IMR-90 (cell line): ENCODE measurements around the gene ZFAND6. TPM values are rescaled to one million over a fixed set of nuclear protein-coding genes. Genes with fewer than 3 reads are reported as not detected.

ENCODE experiments used
- ATAC-seq: fragments of 200-7000 bp; cut with Tn5 transposase; 2 replicates; pipeline ENCODE4 v1.9.1; 2020; ENCODE audit warnings: low read depth, mild to moderate bottlenecking, moderate library complexity
- BruUV-seq: library from RNA; stranded (reverse); fragments of 400-500 nt; replicated peaks from 2 replicates; lab custom pipeline; 2021; lab: Mats Ljungman, UMichigan
- CTCF ChIA-PET: fragments of 300-600 bp; formaldehyde crosslinking; extraction: SDS; loops from one replicate; lab custom pipeline; 2021; ENCODE audit warnings: antibody characterized with exemption; lab: Yijun Ruan, JAX
- POLR2A ChIA-PET: fragments of 300-600 bp; sonication (Branson Sonifier 250); formaldehyde crosslinking; loops from one replicate; lab custom pipeline; 2022; ENCODE audit warnings: antibody characterized with exemption; ENCODE audit not compliant: unreplicated experiment; lab: Charles Lee
- DNase-seq: peaks from one replicate; pipeline ENCODE4 v3.0.0; 2013
- H2AFZ ChIP-seq: replicated peaks from 2 replicates; pipeline ENCODE3; 2013; ENCODE audit warnings: low read length, mild to moderate bottlenecking; ENCODE audit not compliant: poor library complexity
- H2AK5ac ChIP-seq: 2 replicates; pipeline ENCODE4 v1.6.1; 2013; ENCODE audit warnings: low read depth, low read length, inconsistent platforms
- H2AK9ac ChIP-seq: replicated peaks from 2 replicates; pipeline ENCODE3; 2013; ENCODE audit warnings: mild to moderate bottlenecking, low read depth, low read length, moderate library complexity; ENCODE audit not compliant: poor library complexity
- H2BK120ac ChIP-seq: 2 replicates; pipeline ENCODE4 v1.6.1; 2013; ENCODE audit warnings: low read depth, low read length, inconsistent platforms
- H2BK15ac ChIP-seq: 3 replicates; pipeline ENCODE4 v1.6.1; 2013; ENCODE audit warnings: low read depth, low read length, inconsistent platforms
- H2BK20ac ChIP-seq: 2 replicates; pipeline ENCODE4 v1.6.1; 2013; ENCODE audit warnings: low read depth, mild to moderate bottlenecking, inconsistent platforms, low read length, moderate library complexity
- H2BK5ac ChIP-seq: 2 replicates; pipeline ENCODE4 v1.6.1; 2013; ENCODE audit warnings: mild to moderate bottlenecking, low read depth, low read length, inconsistent platforms; ENCODE audit not compliant: poor library complexity, severe bottlenecking
- H3K14ac ChIP-seq: replicated peaks from 2 replicates; pipeline ENCODE4 v1.6.1; 2013; ENCODE audit warnings: low read depth, low read length, inconsistent platforms
- H3K18ac ChIP-seq: 2 replicates; pipeline ENCODE4 v1.6.1; 2013; ENCODE audit warnings: low read depth, low read length, control low read depth
- H3K23ac ChIP-seq: 2 replicates; pipeline ENCODE4 v1.6.1; 2013; ENCODE audit warnings: low read depth, low read length, inconsistent platforms
- H3K27ac ChIP-seq: 2 replicates; pipeline ENCODE4 v1.5.1; 2013; ENCODE audit warnings: mild to moderate bottlenecking, control low read depth, low read length; ENCODE audit not compliant: insufficient read depth
- H3K27me3 ChIP-seq: 2 replicates; pipeline ENCODE4 v1.6.1; 2013; ENCODE audit warnings: low read length; ENCODE audit not compliant: control insufficient read depth, insufficient read depth
- H3K36me3 ChIP-seq: 2 replicates; pipeline ENCODE4 v1.6.1; 2013; ENCODE audit warnings: low read length, mixed read lengths; ENCODE audit not compliant: control insufficient read depth, insufficient read depth
- H3K4ac ChIP-seq: 2 replicates; pipeline ENCODE4 v1.6.1; 2013; ENCODE audit warnings: low read depth, low read length, inconsistent platforms
- H3K4me1 ChIP-seq: 2 replicates; pipeline ENCODE4 v1.6.1; 2013; ENCODE audit warnings: low read length, mixed read lengths; ENCODE audit not compliant: control insufficient read depth, insufficient read depth
- H3K4me2 ChIP-seq: 2 replicates; pipeline ENCODE4 v1.6.1; 2013; ENCODE audit warnings: low read depth, mild to moderate bottlenecking, control low read depth, low read length, moderate library complexity
- H3K4me3 ChIP-seq: 2 replicates; pipeline ENCODE4 v1.5.1; 2013; ENCODE audit warnings: low read depth, mild to moderate bottlenecking, control low read depth, low read length, moderate library complexity; ENCODE audit not compliant: insufficient read depth
- H3K56ac ChIP-seq: 2 replicates; pipeline ENCODE4 v1.6.1; 2013; ENCODE audit warnings: low read length, inconsistent platforms; ENCODE audit not compliant: insufficient read depth; ENCODE audit errors: extremely low read depth
- H3K79me1 ChIP-seq, 2 experiments: 2 replicates each; pipeline ENCODE4 v1.6.1; 2013; ENCODE audit warnings: low read length in 2 of 2, inconsistent platforms in 1 of 2, low read depth in 1 of 2
- H3K9ac ChIP-seq: 2 replicates; pipeline ENCODE4 v1.6.1; 2013; ENCODE audit warnings: low read depth, low read length, control low read depth
- H3K9me1 ChIP-seq: 2 replicates; pipeline ENCODE4 v1.6.1; 2013; ENCODE audit warnings: low read length, inconsistent platforms; ENCODE audit not compliant: insufficient read depth
- H3K9me3 ChIP-seq: 2 replicates; pipeline ENCODE4 v1.6.1; 2013; ENCODE audit warnings: low read length; ENCODE audit not compliant: control insufficient read depth, insufficient read depth
- H4K20me1 ChIP-seq: 2 replicates; pipeline ENCODE4 v1.6.1; 2013; ENCODE audit warnings: low read length, inconsistent platforms; ENCODE audit not compliant: insufficient read depth
- H4K5ac ChIP-seq: 2 replicates; pipeline ENCODE4 v1.6.1; 2013; ENCODE audit warnings: mild to moderate bottlenecking, low read depth, low read length, control low read depth
- H4K8ac ChIP-seq, 2 experiments: 2 replicates each; pipeline ENCODE4 v1.6.1; 2013; ENCODE audit warnings: low read depth in 2 of 2, low read length in 2 of 2, control low read depth in 1 of 2, inconsistent platforms in 1 of 2
- H4K91ac ChIP-seq: 2 replicates; pipeline ENCODE4 v1.6.1; 2013; ENCODE audit warnings: low read depth, low read length, inconsistent platforms; ENCODE audit not compliant: insufficient read depth
- CHD1 ChIP-seq: IDR thresholded peaks from 2 replicates; pipeline ENCODE4 v1.6.1; 2012; ENCODE audit warnings: low read depth, low read length, improper control_type of control experiment
- RFX5 ChIP-seq: IDR thresholded peaks from 2 replicates; pipeline ENCODE4 v1.8.0; 2012; ENCODE audit warnings: low read depth, mild to moderate bottlenecking, low read length, moderate library complexity
- WGBS, 2 experiments: methylation state at CpG; one replicate each; pipeline versions ENCODE4 v1.1.5 to v1.1.7; 2013; ENCODE audit warnings: missing lambda C conversion rate in 2 of 2; ENCODE audit not compliant: insufficient read length in 1 of 2; ENCODE audit errors: extremely low coverage in 2 of 2; 5-methylcytosine and 5-hydroxymethylcytosine counted together
- dilution Hi-C: fragments of 300-500 bp; cut with HindIII; formaldehyde crosslinking; loops from one replicate; pipeline ENCODE4 v1.14.3; 2018; ENCODE audit warnings: low sequenced_read_pairs; ENCODE audit not compliant: unreplicated experiment
- in situ Hi-C: fragments of 300-500 bp; cut with MboI; formaldehyde crosslinking; loops from 3 replicates; pipeline ENCODE4 v1.14.3; 2019; ENCODE audit warnings: low sequenced_read_pairs, inconsistent platforms, mixed read lengths
- intact Hi-C: fragments of 100-400 bp; cut with micrococcal nuclease; formaldehyde crosslinking; loops from 2 replicates; pipeline ENCODE4 v1.10.0; 2022
- polyA plus RNA-seq, 3 experiments: library from polyadenylated mRNA; depleted of rRNA; stranded (reverse); fragments of >200 nt; gene quantifications; 2 replicates each; pipeline ENCODE4 v1.2.3, GENCODE V29; 2012; ENCODE audit warnings: low replicate concordance in 1 of 3
- total RNA-seq: library from RNA; depleted of rRNA; stranded (reverse); fragments of >200 nt; gene quantifications from 2 replicates; pipeline ENCODE4 v1.2.3, GENCODE V29; 2012

Gene ZFAND6
- total and polyA plus RNA-seq, 2 of the 4 experiments (the other 2 are of a cell fraction): 77.5 to 96.4 TPM

DNA sequence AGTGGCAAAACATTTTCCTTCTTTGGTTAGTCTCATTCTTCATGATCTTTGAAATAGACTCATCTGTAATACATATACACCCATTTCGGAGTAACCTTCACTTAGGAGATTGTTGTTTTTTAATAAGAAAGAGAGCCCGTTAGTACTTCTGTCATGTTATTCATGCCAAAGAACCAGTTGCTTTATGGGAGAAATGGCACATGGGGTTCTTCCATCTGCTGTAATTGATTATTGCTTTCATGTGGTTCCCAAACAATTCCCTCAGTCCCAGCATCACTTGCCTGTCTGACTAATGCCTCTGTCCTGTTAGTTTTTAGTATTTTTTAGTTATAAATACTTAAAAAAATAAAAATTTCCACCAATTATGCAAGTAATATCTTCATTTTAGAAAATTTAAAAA lies 59.5 kb downstream of the ZFAND6 start:
- Histone ChIP-seq H3K4ac (no peak overlapping the region), H2AK5ac (no peak overlapping the region), H3K9me3 (no peaks in the 10 kb centered on the region), H2BK15ac (no peak overlapping the region), H4K20me1 (peaks cover 13% of the 10 kb centered on the region; the same call in 1 of the 2 replicates), H3K18ac (no peak overlapping the region), H2AFZ (no peak overlapping the region), H2BK20ac (no peak overlapping the region), H3K23ac (no peak overlapping the region), H3K4me1 (peaks cover 4% of the 10 kb centered on the region; the same call in 1 of the 2 replicates), H3K4me3 (no peak overlapping the region), H4K5ac (no peak overlapping the region), H3K9me1 (peaks cover 2% of the 10 kb centered on the region; the same call in 1 of the 2 replicates), H4K8ac (no peak overlapping the region), H3K56ac (no peak overlapping the region), H3K27me3 (no peaks in the 10 kb centered on the region), H3K79me1 (peaks cover 21 to 55% of the 10 kb centered on the region in 2 experiments), H4K91ac (no peak overlapping the region), H3K36me3 (peaks cover 7% of the 10 kb centered on the region), H3K27ac (no peak overlapping the region), H3K9ac (no peak overlapping the region), H3K14ac (no peak overlapping the region), H2AK9ac (no peak overlapping the region), H2BK120ac (no peak overlapping the region), H2BK5ac (no peak overlapping the region), H3K4me2 (no peak overlapping the region)
- intact Hi-C loops: no loop called here
- no peak for TF ChIP-seq RFX5
- no peak for TF ChIP-seq CHD1
- POLR2A ChIA-PET: no interaction called here
- dilution Hi-C loops: no loop called here
- in situ Hi-C loops: loop anchor here (5.0 kb wide), 1 partner anchor 48 kb away; no protein-coding TSS in a partner anchor
- no TSS peak for BruUV-seq
- CTCF ChIA-PET: no interaction called here
- ATAC-seq: no peak
- DNase-seq: no peak
- no CpG with 5 or more reads among the region's 2 CpGs for WGBS, 2 experiments
